ENCODE results near the gene KRTCAP2.
"Not testable (repeated sequence)": the region's sequence is repeated elsewhere in the genome, so short reads cannot be mapped to it uniquely, and the experiment has no call there.

KRTCAP2 gene

GRCh38 chr1:155170806-155171205, 2.3 kb downstream of the KRTCAP2 start:
- DNase-seq (ENCODE audit: low read depth, low spot score): no peak
- no peak overlapping the region for H3K27ac ChIP-seq

GRCh38 chr1:155170101-155170785, 2.9 kb downstream of the KRTCAP2 start:
- DNase-seq (ENCODE audit: low read depth, low spot score): no peak
- no peak overlapping the region for H3K27ac ChIP-seq

- H3K27ac ChIP-seq: no peak overlapping the region
- no peak for DNase-seq (ENCODE audit: low read depth, low spot score)
Measured at GRCh38 chr1:155169541-155169940, 3.6 kb downstream of the KRTCAP2 start.

- H3K27ac ChIP-seq: no peak overlapping the region
- DNase-seq (ENCODE audit: low read depth, low spot score): no peak
Measured at GRCh38 chr1:155168456-155169210, 4.5 kb downstream of the KRTCAP2 start.

- H3K27ac ChIP-seq; DNase-seq (ENCODE audit: low read depth, low spot score): not testable (repeated sequence)
Measured at GRCh38 chr1:155168105-155168445, 5.0 kb downstream of the KRTCAP2 start.

- DNase-seq (ENCODE audit: low read depth, low spot score): no peak
- no peak overlapping the region for H3K27ac ChIP-seq
Measured at GRCh38 chr1:155167166-155168104, 5.7 kb downstream of the KRTCAP2 start.

- no peak overlapping the region for H3K27ac ChIP-seq
Measured at GRCh38 chr1:155166471-155167165, 6.5 kb downstream of the KRTCAP2 start.

GRCh38 chr1:155166051-155166470, 7.0 kb downstream of the KRTCAP2 start:
- no peak for DNase-seq (ENCODE audit: low read depth, low spot score)
- no peak overlapping the region for H3K27ac ChIP-seq

More at GRCh38 chr1:155166471-155167165, 6.5 kb downstream of the KRTCAP2 start:
- DNase-seq (ENCODE audit: low read depth, low spot score): no peak

GRCh38 chr1:155164625-155165024, 8.5 kb downstream of the KRTCAP2 start:
- DNase-seq (ENCODE audit: low read depth, low spot score); H3K27ac ChIP-seq: not testable (repeated sequence)

- H3K27ac ChIP-seq; DNase-seq (ENCODE audit: low read depth, low spot score): not testable (repeated sequence)
Measured at GRCh38 chr1:155163785-155164184, 9.3 kb downstream of the KRTCAP2 start.

GRCh38 chr1:155162631-155163030, 10.5 kb downstream of the KRTCAP2 start:
- not testable (repeated sequence) for H3K27ac ChIP-seq; DNase-seq (ENCODE audit: low read depth, low spot score)

GRCh38 chr1:155160128-155160527, 13.0 kb downstream of the KRTCAP2 start:
- H3K27ac ChIP-seq: no peak overlapping the region
- no peak for DNase-seq (ENCODE audit: low read depth, low spot score)

GRCh38 chr1:155158991-155159390, 14.1 kb downstream of the KRTCAP2 start:
- no peak for DNase-seq (ENCODE audit: low read depth, low spot score)
- H3K27ac ChIP-seq: no peak overlapping the region

GRCh38 chr1:155155996-155156643, 17.0 kb downstream of the KRTCAP2 start:
- H3K27ac ChIP-seq; DNase-seq (ENCODE audit: low read depth, low spot score): not testable (repeated sequence)

- DNase-seq (ENCODE audit: low read depth, low spot score): no peak
- H3K27ac ChIP-seq: no peak overlapping the region
Measured at GRCh38 chr1:155145491-155145890, 27.6 kb downstream of the KRTCAP2 start.

- no peak for DNase-seq (ENCODE audit: low read depth, low spot score)
- H3K27ac ChIP-seq: no peak overlapping the region
Measured at GRCh38 chr1:155141749-155142148, 31.4 kb downstream of the KRTCAP2 start.

GRCh38 chr1:155140630-155140953, 32.5 kb downstream of the KRTCAP2 start:
- no peak for DNase-seq (ENCODE audit: low read depth, low spot score)
- H3K27ac ChIP-seq: peak overlapping the region; percentile 81

GRCh38 chr1:155139895-155140629, 33.0 kb downstream of the KRTCAP2 start, which contains the start of gene DPM3:
DPM3 (minus strand) TSS chr1:155140531; CDS start chr1:155140240, 291 bp downstream.
- H3K27ac ChIP-seq: peak within 1 kb of the TSS; percentile 81
- no peak for DNase-seq (ENCODE audit: low read depth, low spot score)
